Fibroblast of lung (primary cell): ENCODE measurements around the gene FYN.

Experiments used
- CTCF ChIP-seq, 2 donors: IDR thresholded peaks in 1 of 2; conservative IDR thresholded peaks in 1 of 2; 1 replicate in 1 of 2; 2 replicates in 1 of 2; pipeline ENCODE4 v1.5.1; 2011 to 2012; ENCODE audit warnings: low read length in 2 of 2, control low read depth in 1 of 2, inconsistent platforms in 1 of 2, low read depth in 1 of 2, mild to moderate bottlenecking in 1 of 2
- EZH2 ChIP-seq: IDR thresholded peaks from 2 replicates; pipeline ENCODE4 v1.5.1; 2012; ENCODE audit warnings: low read length, control low read depth, mild to moderate bottlenecking; ENCODE audit errors: missing control alignments

- TF ChIP-seq CTCF (conservative IDR thresholded peaks at IDR 0.05 in 1 of 2, IDR thresholded peaks at IDR 0.05 in 1 of 2; ENCODE audit: low read depth in 1 of 2, low read length in 2 of 2) (no peak), EZH2 (no peak)
Observed at GRCh38 chr6:111781041-111781708, 92.1 kb downstream of the FYN start.
